Thyroid gland (tissue), 4 donors: ENCODE measurements around the gene SRP19.

Experiments
- POLR2A ChIP-seq, 2 donors: fragments of 450-650 bp; IDR thresholded peaks; one replicate each; pipeline ENCODE4 v1.6.1; 2017; ENCODE audit warnings: antibody characterized with exemption in 2 of 2, mild to moderate bottlenecking in 2 of 2, moderate library complexity in 1 of 2
- TF ChIP-seq, protein P1 (sequence below), 6 experiments: fragments of 200-600 bp in 3 of 6; fragments of 450-650 bp in 3 of 6; sonication (generic) in 3 of 6; IDR thresholded peaks; one replicate each; pipeline ENCODE4 v1.5.1; 2016 to 2019; ENCODE audit warnings: antibody characterized with exemption in 6 of 6, mild to moderate bottlenecking in 2 of 6, inconsistent platforms in 1 of 6, moderate library complexity in 1 of 6

DNA sequence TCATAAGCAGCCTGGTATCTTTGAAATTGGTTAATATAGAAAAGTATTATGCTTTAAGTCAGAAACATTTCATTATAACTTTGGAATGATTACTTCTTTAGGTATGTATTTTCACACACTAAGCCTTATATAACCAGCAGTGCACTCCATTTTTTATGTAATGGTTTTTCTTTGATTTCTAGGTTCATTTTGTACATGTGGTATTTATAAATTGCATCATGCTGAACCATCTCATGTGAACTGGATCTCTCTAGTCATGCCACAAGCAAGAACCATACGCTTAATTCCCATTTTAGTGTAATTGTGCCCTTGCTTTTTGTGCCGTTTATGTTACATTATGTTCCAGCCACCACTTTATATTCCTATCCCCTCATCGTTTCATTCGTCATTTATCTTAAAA is 38.6 kb upstream of the SRP19 start:
- TF ChIP-seq, protein P1, sequence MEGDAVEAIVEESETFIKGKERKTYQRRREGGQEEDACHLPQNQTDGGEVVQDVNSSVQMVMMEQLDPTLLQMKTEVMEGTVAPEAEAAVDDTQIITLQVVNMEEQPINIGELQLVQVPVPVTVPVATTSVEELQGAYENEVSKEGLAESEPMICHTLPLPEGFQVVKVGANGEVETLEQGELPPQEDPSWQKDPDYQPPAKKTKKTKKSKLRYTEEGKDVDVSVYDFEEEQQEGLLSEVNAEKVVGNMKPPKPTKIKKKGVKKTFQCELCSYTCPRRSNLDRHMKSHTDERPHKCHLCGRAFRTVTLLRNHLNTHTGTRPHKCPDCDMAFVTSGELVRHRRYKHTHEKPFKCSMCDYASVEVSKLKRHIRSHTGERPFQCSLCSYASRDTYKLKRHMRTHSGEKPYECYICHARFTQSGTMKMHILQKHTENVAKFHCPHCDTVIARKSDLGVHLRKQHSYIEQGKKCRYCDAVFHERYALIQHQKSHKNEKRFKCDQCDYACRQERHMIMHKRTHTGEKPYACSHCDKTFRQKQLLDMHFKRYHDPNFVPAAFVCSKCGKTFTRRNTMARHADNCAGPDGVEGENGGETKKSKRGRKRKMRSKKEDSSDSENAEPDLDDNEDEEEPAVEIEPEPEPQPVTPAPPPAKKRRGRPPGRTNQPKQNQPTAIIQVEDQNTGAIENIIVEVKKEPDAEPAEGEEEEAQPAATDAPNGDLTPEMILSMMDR (IDR thresholded peaks at IDR 0.05) = no peak
- no peak for TF ChIP-seq POLR2A (IDR thresholded peaks at IDR 0.05)
